ENCODE data around the gene C1QTNF2.

- TF ChIP-seq POLR2AphosphoS5 (IDR thresholded peaks at IDR 0.05; ENCODE audit: borderline replicate concordance, low read depth, low read length) (no peak), EZH2 (IDR thresholded peaks at IDR 0.05) (no peak), FOXP2 (optimal IDR thresholded peaks at IDR 0.05; ENCODE audit: control extremely low read depth, extremely low read length, insufficient read depth) (no peak)
Measured at GRCh38 chr5:160380041-160380440, 9.6 kb upstream of the C1QTNF2 start.

All from SK-N-MC (cell line).